OCI-LY3 (cell line): Measurements from ENCODE around the gene AACS.

Experiments
- H2AFZ ChIP-seq: fragments of 200-600, 300-600 bp; shearing (Covaris generic); 2 replicates; pipeline ENCODE4 v1.6.0; 2014; ENCODE audit warnings: antibody characterized with exemption, low read depth, low read length
- H3K27ac ChIP-seq: fragments of 200-600, 300-600 bp; sonication (generic); 2 replicates; pipeline ENCODE4 v1.5.1; 2014; ENCODE audit warnings: mild to moderate bottlenecking, low read length, moderate library complexity, mixed read lengths
- H3K27me3 ChIP-seq: fragments of 200-600, 300-600 bp; sonication (generic); 2 replicates; pipeline ENCODE4 v1.6.1; 2014; ENCODE audit warnings: low read depth, low read length, mixed read lengths
- H3K36me3 ChIP-seq: fragments of 200-600, 300-600 bp; sonication (generic); replicated peaks from 2 replicates; pipeline ENCODE3; 2014; ENCODE audit warnings: low read depth, low read length, mixed read lengths
- H3K4me1 ChIP-seq: fragments of 300-600, 200-600 bp; sonication (generic); 2 replicates; pipeline ENCODE4 v1.6.1; 2014; ENCODE audit warnings: low read length, mixed read lengths
- H3K4me2 ChIP-seq: fragments of 200-600, 300-600 bp; sonication (generic); 2 replicates; pipeline ENCODE4 v1.6.1; 2014; ENCODE audit warnings: low read length, mixed read lengths
- H3K4me3 ChIP-seq: fragments of 300-600, 200-600 bp; sonication (generic); 2 replicates; pipeline ENCODE4 v1.5.1; 2014; ENCODE audit warnings: antibody characterized with exemption, mild to moderate bottlenecking, low read length, moderate library complexity
- H3K79me2 ChIP-seq: fragments of 300-600, 200-600 bp; shearing (Covaris generic); 2 replicates; pipeline ENCODE4 v1.6.1; 2014; ENCODE audit warnings: mild to moderate bottlenecking, low read length, mixed read lengths
- H3K9ac ChIP-seq: fragments of 300-600, 200-600 bp; shearing (Covaris generic); 2 replicates; pipeline ENCODE4 v1.6.0; 2014; ENCODE audit warnings: mild to moderate bottlenecking, low read length, moderate library complexity
- H3K9me3 ChIP-seq: fragments of 200-600, 300-600 bp; shearing (Covaris generic); 2 replicates; pipeline ENCODE4 v1.6.1; 2014; ENCODE audit warnings: low read length, mixed read lengths; ENCODE audit not compliant: insufficient read depth
- H4K20me1 ChIP-seq: fragments of 200-600, 300-600 bp; sonication (generic); 2 replicates; pipeline ENCODE4 v1.6.1; 2016; ENCODE audit warnings: low read length, mixed read lengths; ENCODE audit not compliant: insufficient read depth
- CTCF ChIP-seq: fragments of 200-600, 300-600 bp; sonication (generic); IDR thresholded peaks from 2 replicates; pipeline ENCODE4 v1.5.1; 2014; ENCODE audit warnings: antibody characterized with exemption, low read length, low read depth
- EZH2phosphoT487 ChIP-seq: fragments of 200-600 bp; shearing (Covaris generic); IDR thresholded peaks from 2 replicates; pipeline ENCODE4 v1.6.1; 2018; ENCODE audit warnings: antibody characterized with exemption, mixed run types, low read depth

AACS gene

GRCh38 chr12:125065919-125066570 is 810 bp downstream of the AACS start:
- Histone ChIP-seq H3K27me3 (no peaks in the 10 kb centered on the region), H3K4me1 (peaks cover 8% of the 10 kb centered on the region), H3K4me3 (peak overlapping the region; percentile 89), H3K4me2 (peak overlapping the region; percentile 90), H3K27ac (no peak overlapping the region), H2AFZ (0 out of 2 replicates have a peak overlapping the region, but pooled peaks have one; percentile 20), H4K20me1 (0 out of 2 replicates have a peak, but pooled peaks cover 3% of the 10 kb centered on the region), H3K9ac (peak overlapping the region; percentile 79), H3K79me2 (peaks cover 3% of the 10 kb centered on the region; the same call in 1 of the 2 replicates), H3K36me3 (no peaks in the 10 kb centered on the region), H3K9me3 (0 out of 2 replicates have a peak, but pooled peaks cover 3% of the 10 kb centered on the region)
- no peak for TF ChIP-seq EZH2phosphoT487
- no peak for TF ChIP-seq CTCF

GRCh38 chr12:125068391-125068790 is 3.2 kb downstream of the AACS start:
- Histone ChIP-seq H3K9ac (no peak overlapping the region), H4K20me1 (0 out of 2 replicates have a peak, but pooled peaks cover 3% of the 10 kb centered on the region), H3K4me2 (no peak overlapping the region), H3K36me3 (peaks cover 3% of the 10 kb centered on the region), H2AFZ (no peak overlapping the region), H3K27me3 (no peaks in the 10 kb centered on the region), H3K4me3 (no peak overlapping the region), H3K27ac (no peak overlapping the region), H3K4me1 (peaks cover 8% of the 10 kb centered on the region), H3K79me2 (peaks cover 3% of the 10 kb centered on the region; the same call in 1 of the 2 replicates), H3K9me3 (no peaks in the 10 kb centered on the region)
- no peak for TF ChIP-seq CTCF
- no peak for TF ChIP-seq EZH2phosphoT487

GRCh38 chr12:125069616-125070015 is 4.4 kb downstream of the AACS start:
- H3K36me3 ChIP-seq: peaks cover 7% of the 10 kb centered on the region
- no peak overlapping the region for H2AFZ ChIP-seq
- H3K27me3 ChIP-seq: no peaks in the 10 kb centered on the region
- no peak overlapping the region for H3K9ac ChIP-seq
- no peak overlapping the region for H3K4me3 ChIP-seq
- no peak overlapping the region for H3K4me2 ChIP-seq
- no peak for TF ChIP-seq EZH2phosphoT487
- no peak for TF ChIP-seq CTCF
- no peak overlapping the region for H3K27ac ChIP-seq
- no peaks in the 10 kb centered on the region for H3K9me3 ChIP-seq
- H4K20me1 ChIP-seq: 0 out of 2 replicates have a peak, but pooled peaks cover 3% of the 10 kb centered on the region
- peaks cover 3% of the 10 kb centered on the region; the same call in 1 of the 2 replicates for H3K79me2 ChIP-seq
- peaks cover 6% of the 10 kb centered on the region for H3K4me1 ChIP-seq

GRCh38 chr12:125070112-125070511 is 4.9 kb downstream of the AACS start:
- Histone ChIP-seq H3K4me1 (peaks cover 5% of the 10 kb centered on the region), H3K27me3 (no peaks in the 10 kb centered on the region), H3K79me2 (peaks cover 3% of the 10 kb centered on the region; the same call in 1 of the 2 replicates), H2AFZ (no peak overlapping the region), H4K20me1 (0 out of 2 replicates have a peak, but pooled peaks cover 3% of the 10 kb centered on the region), H3K9ac (no peak overlapping the region), H3K36me3 (peaks cover 7% of the 10 kb centered on the region), H3K9me3 (no peaks in the 10 kb centered on the region), H3K4me3 (no peak overlapping the region), H3K27ac (no peak overlapping the region), H3K4me2 (no peak overlapping the region)
- TF ChIP-seq EZH2phosphoT487: no peak
